GM23248 (cell line): Measurements from ENCODE around the gene ZNF675. TPM values are rescaled to one million over a fixed set of nuclear protein-coding genes. Genes with fewer than 3 reads are reported as not detected.
A peak's percentile ranks its signal among the peaks of the same experiment; 100 is the strongest.
"Not testable (repeated sequence)": the region's sequence is repeated elsewhere in the genome, so short reads cannot be mapped to it uniquely, and the experiment has no call there.

ENCODE experiments used
- DNase-seq: peaks from one replicate; pipeline ENCODE4 v3.0.0-alpha.2; 2015
- H2AFZ ChIP-seq: fragments of 200-600 bp; sonication (generic); 2 replicates; pipeline ENCODE4 v1.6.1; 2016; ENCODE audit warnings: antibody characterized with exemption
- H3F3A ChIP-seq: fragments of 200-600 bp; sonication (generic); 2 replicates; pipeline ENCODE4 v1.6.1; 2016; ENCODE audit warnings: mild to moderate bottlenecking, antibody characterized with exemption, mixed run types; ENCODE audit not compliant: insufficient read depth
- H3K27ac ChIP-seq: fragments of 200-600 bp; sonication (generic); 2 replicates; pipeline ENCODE4 v1.5.1; 2016; ENCODE audit warnings: mild to moderate bottlenecking
- H3K27me3 ChIP-seq: fragments of 200-600 bp; sonication (generic); replicated peaks from 2 replicates; pipeline ENCODE4 v1.6.1; 2016; ENCODE audit warnings: mild to moderate bottlenecking; ENCODE audit not compliant: insufficient read depth
- H3K36me3 ChIP-seq: fragments of 200-600 bp; sonication (generic); 2 replicates; pipeline ENCODE4 v1.6.1; 2016; ENCODE audit warnings: low read depth, mild to moderate bottlenecking
- H3K4me1 ChIP-seq: fragments of 200-600 bp; sonication (generic); 2 replicates; pipeline ENCODE4 v1.6.1; 2016; ENCODE audit warnings: mild to moderate bottlenecking; ENCODE audit not compliant: insufficient read depth
- H3K4me2 ChIP-seq: fragments of 200-600 bp; sonication (generic); one replicate; pipeline ENCODE4 v1.6.1; 2016; ENCODE audit warnings: mild to moderate bottlenecking; ENCODE audit not compliant: unreplicated experiment
- H3K4me3 ChIP-seq: fragments of 200-600 bp; sonication (generic); 2 replicates; pipeline ENCODE4 v1.5.1; 2016; ENCODE audit warnings: mild to moderate bottlenecking
- H3K79me2 ChIP-seq: fragments of 200-600 bp; sonication (generic); 2 replicates; pipeline ENCODE4 v1.6.1; 2016; ENCODE audit warnings: mild to moderate bottlenecking; ENCODE audit not compliant: insufficient read depth
- H3K9ac ChIP-seq: fragments of 200-600 bp; sonication (generic); 2 replicates; pipeline ENCODE4 v1.6.1; 2016; ENCODE audit warnings: mild to moderate bottlenecking
- H3K9me2 ChIP-seq: fragments of 200-600 bp; sonication (generic); 2 replicates; pipeline ENCODE4 v1.6.1; 2016; ENCODE audit warnings: mixed run types, mild to moderate bottlenecking, moderate library complexity; ENCODE audit not compliant: insufficient read depth
- H3K9me3 ChIP-seq: fragments of 200-600 bp; sonication (generic); one replicate; pipeline ENCODE4 v1.6.1; 2017; ENCODE audit warnings: low read depth
- H4K20me1 ChIP-seq: fragments of 200-600 bp; sonication (generic); 2 replicates; pipeline ENCODE4 v1.6.0; 2016; ENCODE audit not compliant: insufficient read depth
- EZH2 ChIP-seq: fragments of 200-600 bp; sonication (generic); IDR thresholded peaks from 2 replicates; pipeline ENCODE4 v1.6.1; 2018; ENCODE audit warnings: antibody characterized with exemption, mild to moderate bottlenecking; ENCODE audit not compliant: insufficient read depth, poor library complexity, severe bottlenecking
- EZH2phosphoT487 ChIP-seq: fragments of 200-600 bp; sonication (generic); IDR thresholded peaks from 2 replicates; pipeline ENCODE4 v1.6.1; 2018; ENCODE audit warnings: antibody characterized with exemption, moderate library complexity, mild to moderate bottlenecking, low read depth; ENCODE audit not compliant: insufficient read depth
- WGBS, 2 experiments: methylation state at CpG; one replicate each; pipeline ENCODE4 v1.1.6; 2015 to 2017; ENCODE audit warnings: low lambda C conversion rate in 2 of 2, low coverage in 1 of 2; ENCODE audit errors: missing lambda C conversion rate in 2 of 2; 5-methylcytosine and 5-hydroxymethylcytosine counted together
- in situ Hi-C: fragments of 300-500 bp; cut with MboI; formaldehyde crosslinking; loops from 2 replicates; pipeline ENCODE4 v1.15.0; 2020
- polyA plus RNA-seq: library from polyadenylated mRNA; unstranded; fragments of >200 nt; fragmentation: Nextera tagmentation; extraction: Ambion mirVana; gene quantifications from 2 replicates; pipeline ENCODE4 v1.2.1, GENCODE V29; 2016
- total RNA-seq: library from RNA; depleted of rRNA; stranded (reverse); fragments of >200 nt; shearing (Covaris generic); gene quantifications from 2 replicates; pipeline ENCODE4 v1.2.3, GENCODE V29; 2014

ZNF675 gene
- total and polyA plus RNA-seq, 2 experiments from 2014 or later, result 3.5 to 10.6 TPM

DNA sequence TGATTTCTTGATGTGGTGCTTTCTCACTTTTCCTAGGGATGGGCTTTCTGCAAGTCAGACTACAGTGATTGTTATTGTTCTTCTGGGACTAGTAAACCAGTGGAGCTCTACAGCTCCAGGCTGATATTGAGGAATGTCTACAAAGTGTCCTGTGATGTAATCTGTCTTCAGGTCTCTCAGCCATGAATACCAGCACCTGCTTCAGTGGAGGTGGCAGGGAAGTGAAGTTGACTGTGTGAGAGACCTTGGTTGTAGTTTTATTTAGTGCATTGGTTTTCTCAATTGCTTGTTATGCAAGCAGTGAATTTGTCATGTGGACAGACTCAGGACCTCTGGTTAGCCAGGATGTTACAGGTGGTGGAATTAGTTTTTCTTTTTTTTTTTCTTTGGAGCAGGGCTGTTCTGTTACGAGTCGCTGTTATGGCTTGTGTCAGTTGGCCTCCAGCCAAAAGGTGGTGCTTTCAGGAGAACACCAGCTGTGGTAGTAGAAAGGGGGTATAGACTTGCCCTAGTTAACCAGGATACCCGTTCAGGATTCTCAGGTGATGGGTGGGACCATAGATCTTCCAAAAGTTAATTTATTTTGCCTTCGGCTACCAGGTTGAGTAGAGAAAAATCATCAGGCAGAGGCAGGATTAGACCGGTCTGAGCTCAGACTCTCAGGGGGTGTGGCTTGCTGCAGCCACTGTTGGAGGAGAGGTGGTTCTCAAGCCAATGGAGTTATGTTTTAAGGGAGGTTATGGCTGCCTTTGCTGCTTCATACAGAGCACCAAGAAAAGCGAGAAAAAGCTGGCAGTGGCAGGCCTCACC lies 11.9 kb upstream of the ZNF675 start:
- Histone ChIP-seq H3K9me2 (no peaks in the 10 kb centered on the region), H3K79me2 (no peaks in the 10 kb centered on the region), H3K27ac (no peak overlapping the region), H3K36me3 (no peaks in the 10 kb centered on the region), H3K4me3 (no peak overlapping the region), H3F3A (no peaks in the 10 kb centered on the region), H3K9ac (no peak overlapping the region), H3K9me3 (no peaks in the 10 kb centered on the region), H4K20me1 (no peaks in the 10 kb centered on the region), H3K4me2 (no peak overlapping the region), H2AFZ (no peak overlapping the region), H3K4me1 (no peaks in the 10 kb centered on the region), H3K27me3 (no peaks in the 10 kb centered on the region)
- in situ Hi-C loops, result no loop called here
- DNase-seq, result peak; percentile 2
- WGBS, 2 experiments, result 15 to 17% methylated on average over 6 of the region's 6 CpGs
- no peak for TF ChIP-seq EZH2phosphoT487
- no peak for TF ChIP-seq EZH2

DNA sequence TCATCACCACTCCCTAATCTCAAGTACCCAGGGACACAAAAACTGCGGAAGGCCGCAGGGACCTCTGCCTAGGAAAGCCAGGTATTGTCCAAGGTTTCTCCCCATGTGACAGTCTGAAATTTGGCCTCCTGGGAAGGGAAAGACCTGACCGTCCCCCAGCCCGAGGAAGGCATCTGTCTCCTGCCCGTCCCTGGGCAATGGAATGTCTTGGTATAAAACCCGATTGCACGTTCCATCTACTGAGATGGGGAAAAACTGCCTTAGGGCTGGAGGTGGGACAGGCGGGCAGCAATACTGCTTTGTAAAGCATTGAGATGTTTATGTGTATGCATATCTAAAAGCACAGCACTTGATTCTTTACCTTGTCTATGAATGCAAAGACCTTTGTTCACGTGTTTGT lies 5.9 kb upstream of the ZNF675 start:
- H3K4me3 ChIP-seq, H4K20me1 ChIP-seq, H3K4me1 ChIP-seq, H3K9me2 ChIP-seq, H3K79me2 ChIP-seq, H3K27ac ChIP-seq, H2AFZ ChIP-seq, DNase-seq, H3K4me2 ChIP-seq, H3K9me3 ChIP-seq, in situ Hi-C loops, H3F3A ChIP-seq, H3K36me3 ChIP-seq, H3K9ac ChIP-seq, H3K27me3 ChIP-seq: not testable (repeated sequence)
- WGBS, 2 experiments, result 42 to 46% methylated on average over 9 of the region's 9 CpGs

DNA sequence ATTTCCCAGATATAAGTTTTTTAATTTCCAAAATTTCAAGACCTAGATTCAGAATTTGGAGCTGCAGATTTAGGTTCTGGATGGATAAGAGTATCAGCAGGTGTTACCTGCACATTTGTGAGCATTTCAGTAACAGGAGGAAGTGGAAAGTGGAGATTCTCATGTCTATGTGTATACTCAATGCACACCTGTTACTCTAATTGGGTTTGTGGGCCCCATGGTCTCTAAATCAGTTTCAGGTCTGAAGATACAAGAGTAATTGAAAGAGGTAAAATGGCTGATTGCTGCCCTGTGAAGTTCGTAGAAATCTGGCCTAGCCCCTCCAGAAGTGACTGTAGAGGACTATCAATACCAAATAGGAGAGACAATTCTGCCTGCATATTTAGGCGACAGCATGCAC lies 13.9 kb downstream of the ZNF675 start:
- H3K79me2 ChIP-seq, result peaks cover 90% of the 10 kb centered on the region
- H3K4me1 ChIP-seq, result no peaks in the 10 kb centered on the region
- H3K27ac ChIP-seq, result no peak overlapping the region
- no peaks in the 10 kb centered on the region for H3K9me3 ChIP-seq
- no peaks in the 10 kb centered on the region for H3K27me3 ChIP-seq
- no peak for TF ChIP-seq EZH2phosphoT487
- TF ChIP-seq EZH2, result no peak
- no peaks in the 10 kb centered on the region for H3K9me2 ChIP-seq
- no peaks in the 10 kb centered on the region for H3K36me3 ChIP-seq
- H3K4me3 ChIP-seq, result no peak overlapping the region
- no peaks in the 10 kb centered on the region for H3F3A ChIP-seq
- in situ Hi-C loops, result no loop called here
- no peaks in the 10 kb centered on the region; the same call in 1 of the 2 replicates for H4K20me1 ChIP-seq
- no peak overlapping the region for H3K9ac ChIP-seq
- 97 to 98% methylated on average over 2 of the region's 2 CpGs for WGBS, 2 experiments
- no peak overlapping the region for H3K4me2 ChIP-seq
- no peak for DNase-seq
- no peak overlapping the region for H2AFZ ChIP-seq

DNA sequence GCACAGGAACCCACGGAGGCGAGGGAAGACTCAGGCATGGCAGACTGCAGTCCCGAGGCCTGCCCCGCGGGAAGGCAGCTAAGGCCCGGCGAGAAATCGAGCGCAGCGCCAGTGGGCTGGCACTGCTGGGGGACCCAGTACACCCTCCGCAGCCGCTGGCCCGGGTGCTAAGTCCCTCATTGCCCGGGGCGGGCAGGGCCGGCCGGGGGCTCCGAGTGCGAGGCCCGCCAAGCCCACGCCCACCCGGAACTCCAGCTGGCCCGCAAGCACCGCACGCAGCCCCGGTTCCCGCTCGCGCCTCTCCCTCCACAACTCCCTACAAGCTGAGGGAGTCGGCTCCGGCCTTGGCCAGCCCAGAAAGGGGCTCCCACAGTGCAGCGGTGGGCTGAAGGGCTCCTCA lies 18.4 kb downstream of the ZNF675 start:
- H4K20me1 ChIP-seq, H2AFZ ChIP-seq, DNase-seq, H3K4me1 ChIP-seq, H3K27me3 ChIP-seq, H3K27ac ChIP-seq, H3K9me2 ChIP-seq, in situ Hi-C loops, H3K9ac ChIP-seq, H3K4me3 ChIP-seq, H3K4me2 ChIP-seq, H3F3A ChIP-seq, H3K36me3 ChIP-seq, H3K9me3 ChIP-seq: not testable (repeated sequence)
- WGBS, 2 experiments, result 89 to 100% methylated on average over 8 to 24 of the region's 32 CpGs
- H3K79me2 ChIP-seq, result peaks cover 58% of the 10 kb centered on the region
